Measurements from ENCODE around the gene TNFRSF14.

Gene TNFRSF14

GRCh38 chr1:2587071-2587859, 31.1 kb downstream of the TNFRSF14 start:
- DNase-seq (ENCODE audit: low read depth) = peak; percentile 26
- H3K4me3 ChIP-seq (ENCODE audit: low read depth, low read length) = peak overlapping the region; percentile 80
- TF ChIP-seq CTCF (conservative IDR thresholded peaks at IDR 0.05; ENCODE audit: low read depth, low read length) = no peak

GRCh38 chr1:2587860-2588571, 31.8 kb downstream of the TNFRSF14 start:
- TF ChIP-seq CTCF (conservative IDR thresholded peaks at IDR 0.05; ENCODE audit: low read depth, low read length) = no peak
- H3K4me3 ChIP-seq (ENCODE audit: low read depth, low read length) = no peak overlapping the region
- DNase-seq (ENCODE audit: low read depth) = no peak

- TF ChIP-seq CTCF (conservative IDR thresholded peaks at IDR 0.05; ENCODE audit: low read depth, low read length) = no peak
- DNase-seq (ENCODE audit: low read depth) = no peak
- H3K4me3 ChIP-seq (ENCODE audit: low read depth, low read length) = no peak overlapping the region
Observed at GRCh38 chr1:2588661-2589430, 32.7 kb downstream of the TNFRSF14 start.

- H3K4me3 ChIP-seq (ENCODE audit: low read depth, low read length) = no peak overlapping the region
- no peak for DNase-seq (ENCODE audit: low read depth)
- no peak for TF ChIP-seq CTCF (conservative IDR thresholded peaks at IDR 0.05; ENCODE audit: low read depth, low read length)
Observed at GRCh38 chr1:2589431-2590232, 33.5 kb downstream of the TNFRSF14 start.

GRCh38 chr1:2590233-2591141, 34.3 kb downstream of the TNFRSF14 start:
- no peak for TF ChIP-seq CTCF (conservative IDR thresholded peaks at IDR 0.05; ENCODE audit: low read depth, low read length)
- DNase-seq (ENCODE audit: low read depth) = no peak
- no peak overlapping the region for H3K4me3 ChIP-seq (ENCODE audit: low read depth, low read length)

- no peak overlapping the region for H3K4me3 ChIP-seq (ENCODE audit: low read depth, low read length)
- no peak for TF ChIP-seq CTCF (conservative IDR thresholded peaks at IDR 0.05; ENCODE audit: low read depth, low read length)
- no peak for DNase-seq (ENCODE audit: low read depth)
Observed at GRCh38 chr1:2591233-2591580, 35.0 kb downstream of the TNFRSF14 start.

Measured in choroid plexus epithelial cell (primary cell).